GM20431 (cell line): Measurements from ENCODE around the gene CLCN2.

Source experiments
- in situ Hi-C: fragments of 300-500 bp; cut with MseI, MboI; formaldehyde crosslinking; loops from one replicate; pipeline ENCODE4 v1.15.0; 2020; ENCODE audit warnings: low sequenced_read_pairs; ENCODE audit not compliant: unreplicated experiment

The CLCN2 gene

GRCh38 chr3:184333190-184333589 lies 28.2 kb downstream of the CLCN2 start:
- in situ Hi-C loops: no loop called here

DNA sequence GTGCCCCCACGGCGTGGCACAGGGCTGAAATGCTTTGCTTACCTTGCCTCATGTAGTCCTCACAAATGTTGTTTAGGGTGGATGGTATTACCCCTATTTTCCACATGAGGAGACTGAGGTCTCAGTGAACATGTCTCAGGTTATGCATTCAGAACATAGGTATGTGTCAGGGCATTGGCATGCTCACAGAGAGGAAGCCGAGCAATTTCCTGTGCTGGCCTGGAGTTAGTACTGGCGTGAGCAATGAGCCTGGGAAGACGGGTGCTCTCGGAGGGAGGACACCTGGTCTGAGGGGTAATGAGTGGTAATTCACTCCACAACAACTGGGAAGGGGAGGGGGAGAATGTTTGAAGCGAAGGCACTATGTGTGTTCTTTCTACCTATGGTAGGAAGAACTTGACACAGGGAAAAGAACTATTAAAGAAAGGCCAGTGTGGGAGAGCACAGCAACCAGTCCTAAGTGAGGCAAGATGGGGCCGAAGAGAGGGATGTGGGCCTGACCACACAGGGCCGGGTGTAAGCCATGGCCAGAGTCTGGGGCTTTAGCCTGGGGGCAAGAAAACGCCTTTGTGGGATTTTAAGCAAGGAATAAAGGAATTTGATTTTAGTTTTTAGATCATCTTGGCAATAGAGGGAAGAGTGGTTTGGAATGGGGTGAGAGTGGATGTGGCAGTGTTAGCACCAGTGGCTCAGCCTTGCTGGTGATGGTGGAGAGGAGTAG lies 28.9 kb downstream of the CLCN2 start:
- in situ Hi-C loops: no loop called here

GRCh38 chr3:184328516-184328915 lies 32.9 kb downstream of the CLCN2 start:
- in situ Hi-C loops: no loop called here

GRCh38 chr3:184327171-184327570 lies 34.2 kb downstream of the CLCN2 start:
- in situ Hi-C loops: no loop called here

DNA sequence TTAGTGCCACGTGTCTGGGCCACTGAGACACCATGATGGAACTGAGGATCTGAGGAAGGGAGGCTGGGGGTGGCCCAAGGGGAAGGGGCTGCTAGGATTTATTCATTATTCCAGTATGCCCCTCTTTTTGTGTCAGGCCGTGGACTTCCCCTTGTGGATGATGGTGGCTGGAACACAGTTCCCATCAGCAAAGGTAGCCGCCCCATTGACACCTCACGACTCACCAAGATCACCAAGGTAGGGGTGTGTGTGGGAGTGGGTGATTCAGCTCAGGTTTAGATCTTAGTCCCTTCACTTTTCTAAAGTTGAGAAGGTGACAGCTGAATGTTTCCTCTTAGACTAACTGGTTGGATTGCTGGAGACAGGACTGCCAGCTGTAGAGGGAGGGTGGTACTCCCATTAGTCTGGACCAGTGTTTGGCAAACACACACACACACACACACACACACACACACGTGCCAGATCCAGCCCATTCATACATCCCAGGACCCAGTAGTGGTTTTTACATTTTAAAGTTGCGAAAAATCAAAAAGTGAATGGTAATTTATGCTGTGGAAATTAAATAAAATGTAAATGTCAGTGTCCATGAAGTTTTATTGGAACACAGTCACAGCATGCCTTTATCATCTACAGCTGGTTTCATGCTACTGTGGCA lies 35.6 kb downstream of the CLCN2 start:
- in situ Hi-C loops: no loop called here

GRCh38 chr3:184325269-184325668 lies 36.1 kb downstream of the CLCN2 start:
- in situ Hi-C loops: no loop called here

DNA sequence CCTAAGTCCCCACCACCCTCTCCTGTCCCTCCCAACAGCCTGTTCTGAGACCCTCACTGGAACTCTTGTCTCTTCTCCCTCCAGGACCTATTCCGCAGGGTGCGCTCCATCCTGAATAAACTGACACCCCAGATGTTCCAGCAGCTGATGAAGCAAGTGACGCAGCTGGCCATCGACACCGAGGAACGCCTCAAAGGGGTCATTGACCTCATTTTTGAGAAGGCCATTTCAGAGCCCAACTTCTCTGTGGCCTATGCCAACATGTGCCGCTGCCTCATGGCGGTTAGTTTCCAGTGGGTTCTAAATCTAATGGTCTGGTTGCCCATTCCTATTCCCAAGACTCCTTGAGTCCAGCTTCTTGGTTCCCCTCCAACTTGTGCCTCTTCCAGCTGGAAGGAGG lies 37.7 kb downstream of the CLCN2 start:
- in situ Hi-C loops: no loop called here

DNA sequence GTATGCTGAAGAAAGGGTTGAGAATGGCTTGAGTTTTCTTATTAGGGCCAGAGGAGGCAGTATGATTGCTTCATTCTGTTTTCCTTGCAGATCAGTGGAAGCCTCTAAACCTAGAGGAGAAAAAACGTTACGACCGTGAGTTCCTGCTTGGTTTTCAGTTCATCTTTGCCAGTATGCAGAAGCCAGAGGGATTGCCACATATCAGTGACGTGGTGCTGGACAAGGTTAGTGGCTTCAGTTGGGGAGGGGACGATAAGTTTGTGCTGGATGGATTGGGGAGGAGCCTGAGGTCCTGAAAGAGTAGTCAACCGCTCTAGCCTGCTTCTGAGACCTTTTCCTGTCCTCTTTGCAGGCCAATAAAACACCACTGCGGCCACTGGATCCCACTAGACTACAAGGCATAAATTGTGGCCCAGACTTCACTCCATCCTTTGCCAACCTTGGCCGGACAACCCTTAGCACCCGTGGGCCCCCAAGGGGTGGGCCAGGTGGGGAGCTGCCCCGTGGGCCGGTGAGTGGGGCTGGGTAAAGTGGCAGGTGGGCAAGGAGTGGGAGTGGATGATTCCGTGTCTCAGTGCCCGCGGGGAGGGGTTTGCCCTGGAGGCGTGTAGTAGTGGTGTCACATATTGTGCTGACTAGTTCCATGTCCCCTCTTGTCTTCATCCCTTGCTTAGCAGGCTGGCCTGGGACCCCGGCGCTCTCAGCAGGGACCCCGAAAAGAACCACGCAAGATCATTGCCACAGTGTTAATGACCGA lies 38.5 kb downstream of the CLCN2 start:
- in situ Hi-C loops: no loop called here

DNA sequence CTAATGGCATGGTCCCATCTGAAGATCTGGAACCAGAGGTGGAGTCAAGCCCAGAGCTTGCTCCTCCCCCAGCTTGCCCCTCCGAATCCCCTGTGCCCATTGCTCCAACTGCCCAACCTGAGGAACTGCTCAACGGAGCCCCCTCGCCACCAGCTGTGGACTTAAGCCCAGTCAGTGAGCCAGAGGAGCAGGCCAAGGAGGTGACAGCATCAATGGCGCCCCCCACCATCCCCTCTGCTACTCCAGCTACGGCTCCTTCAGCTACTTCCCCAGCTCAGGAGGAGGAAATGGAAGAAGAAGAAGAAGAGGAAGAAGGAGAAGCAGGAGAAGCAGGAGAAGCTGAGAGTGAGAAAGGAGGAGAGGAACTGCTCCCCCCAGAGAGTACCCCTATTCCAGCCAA lies 39.7 kb downstream of the CLCN2 start:
- in situ Hi-C loops: no loop called here

DNA sequence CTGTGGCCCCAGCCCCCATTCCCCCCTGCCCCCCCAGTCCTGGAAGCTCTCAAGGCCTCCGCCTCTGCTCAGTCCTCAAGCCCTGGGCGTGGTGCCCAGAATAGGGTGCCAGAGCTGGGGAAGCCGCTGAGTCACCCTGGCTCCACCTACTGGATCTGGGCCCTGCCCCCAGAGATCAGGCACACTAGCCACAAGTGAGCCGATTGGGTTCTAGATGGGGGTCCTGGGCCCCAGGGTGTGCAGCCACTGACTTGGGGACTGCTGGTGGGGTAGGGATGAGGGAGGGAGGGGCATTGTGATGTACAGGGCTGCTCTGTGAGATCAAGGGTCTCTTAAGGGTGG lies 41.3 kb downstream of the CLCN2 start:
- in situ Hi-C loops: no loop called here

DNA sequence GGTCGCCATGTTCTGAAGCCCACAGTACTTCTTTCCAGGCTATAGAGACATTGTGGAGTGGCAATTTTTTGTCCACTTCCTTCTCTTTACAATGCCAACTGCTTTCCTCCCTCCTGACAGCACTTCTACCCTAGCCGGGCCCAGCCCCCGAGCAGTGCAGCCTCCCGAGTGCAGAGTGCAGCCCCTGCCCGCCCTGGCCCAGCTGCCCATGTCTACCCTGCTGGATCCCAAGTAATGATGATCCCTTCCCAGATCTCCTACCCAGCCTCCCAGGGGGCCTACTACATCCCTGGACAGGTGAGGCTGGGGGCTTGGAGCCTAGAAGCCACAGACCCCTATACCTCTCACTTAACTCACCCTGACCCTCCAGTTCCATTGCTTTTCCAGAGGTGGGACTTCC lies 44.2 kb downstream of the CLCN2 start:
- in situ Hi-C loops: no loop called here

DNA sequence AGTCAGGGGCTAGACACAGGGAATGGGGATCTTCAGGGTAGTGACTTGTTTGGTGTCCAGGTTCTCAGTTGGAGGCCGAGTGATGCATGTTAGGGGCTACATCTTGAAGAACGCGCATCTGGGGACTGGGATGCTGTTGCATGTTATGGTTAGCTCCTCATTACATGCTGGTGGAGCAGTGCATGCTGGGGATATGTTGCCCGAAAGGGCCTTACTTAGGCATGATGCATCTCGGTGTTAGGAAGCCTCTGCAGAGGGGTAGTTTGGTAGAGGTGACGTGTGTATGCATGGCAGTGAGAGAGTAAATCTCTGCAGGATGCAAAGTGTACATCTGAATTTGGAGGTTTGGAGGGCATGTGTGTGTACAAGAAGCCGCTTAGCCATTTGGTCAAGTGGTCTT lies 44.6 kb downstream of the CLCN2 start:
- in situ Hi-C loops: no loop called here

GRCh38 chr3:184315871-184316661 lies 45.3 kb downstream of the CLCN2 start:
- in situ Hi-C loops: no loop called here

- in situ Hi-C loops: no loop called here
These were observed 45.9 kb downstream of the CLCN2 start for GRCh38 chr3:184315543-184315867.

- in situ Hi-C loops: no loop called here
These were observed 46.5 kb downstream of the CLCN2 start for GRCh38 chr3:184314700-184315542.

DNA sequence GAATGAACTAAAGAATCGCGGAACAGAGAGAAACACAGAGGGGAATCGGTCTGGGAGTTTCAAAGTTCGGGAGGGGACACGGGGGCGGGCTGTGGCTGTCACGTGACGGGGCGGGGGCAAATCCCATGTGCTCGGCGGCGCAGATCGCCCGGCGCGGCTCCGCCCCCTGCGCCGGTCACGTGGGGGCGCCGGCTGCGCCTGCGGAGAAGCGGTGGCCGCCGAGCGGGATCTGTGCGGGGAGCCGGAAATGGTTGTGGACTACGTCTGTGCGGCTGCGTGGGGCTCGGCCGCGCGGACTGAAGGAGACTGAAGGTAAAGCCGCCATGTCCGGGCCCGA lies 47.1 kb downstream of the CLCN2 start, which contains the start of gene EIF4G1:
Gene EIF4G1 (plus strand): TSS at position 244 of the 337 bp plus-strand sequence. CDS start 1,191 bp downstream, outside the sequence.
- in situ Hi-C loops: no loop called here

GRCh38 chr3:184311633-184312032 lies 49.8 kb downstream of the CLCN2 start:
- in situ Hi-C loops: no loop called here

DNA sequence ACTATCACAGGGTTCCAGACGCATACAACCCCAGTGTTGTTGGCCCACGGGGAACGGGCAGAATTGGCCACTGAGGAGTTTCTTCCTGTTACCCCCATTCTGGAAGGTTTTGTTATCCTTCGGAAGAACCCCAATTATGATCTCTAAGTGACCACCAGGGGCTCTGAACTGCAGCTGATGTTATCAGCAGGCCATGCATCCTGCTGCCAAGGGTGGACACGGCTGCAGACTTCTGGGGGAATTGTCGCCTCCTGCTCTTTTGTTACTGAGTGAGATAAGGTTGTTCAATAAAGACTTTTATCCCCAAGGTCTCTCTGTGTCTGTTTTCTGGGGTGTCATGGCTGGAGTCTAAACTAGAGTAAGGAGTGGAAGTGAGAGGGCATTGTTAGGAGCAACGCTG lies 52.7 kb downstream of the CLCN2 start:
- in situ Hi-C loops: no loop called here

GRCh38 chr3:184307915-184308314 lies 53.5 kb downstream of the CLCN2 start:
- in situ Hi-C loops: no loop called here
